Central memory CD4-positive, alpha-beta T cell (primary cell): ENCODE results near the gene LHX2.
"Not testable (repeated sequence)": the region's sequence is repeated elsewhere in the genome, so short reads cannot be mapped to it uniquely, and the experiment has no call there.

ENCODE experiments used
- DNase-seq: peaks from one replicate; pipeline ENCODE4 v3.0.0; 2022
- total RNA-seq, 3 experiments: gene quantifications; one replicate each; lab custom pipeline; 2026; lab: John Stamatoyannopoulos, UW

LHX2 gene, protein sequence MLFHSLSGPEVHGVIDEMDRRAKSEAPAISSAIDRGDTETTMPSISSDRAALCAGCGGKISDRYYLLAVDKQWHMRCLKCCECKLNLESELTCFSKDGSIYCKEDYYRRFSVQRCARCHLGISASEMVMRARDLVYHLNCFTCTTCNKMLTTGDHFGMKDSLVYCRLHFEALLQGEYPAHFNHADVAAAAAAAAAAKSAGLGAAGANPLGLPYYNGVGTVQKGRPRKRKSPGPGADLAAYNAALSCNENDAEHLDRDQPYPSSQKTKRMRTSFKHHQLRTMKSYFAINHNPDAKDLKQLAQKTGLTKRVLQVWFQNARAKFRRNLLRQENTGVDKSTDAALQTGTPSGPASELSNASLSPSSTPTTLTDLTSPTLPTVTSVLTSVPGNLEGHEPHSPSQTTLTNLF
- 0 to 0.04 (median 0) reads per million in 3 experiments for total RNA-seq

DNA sequence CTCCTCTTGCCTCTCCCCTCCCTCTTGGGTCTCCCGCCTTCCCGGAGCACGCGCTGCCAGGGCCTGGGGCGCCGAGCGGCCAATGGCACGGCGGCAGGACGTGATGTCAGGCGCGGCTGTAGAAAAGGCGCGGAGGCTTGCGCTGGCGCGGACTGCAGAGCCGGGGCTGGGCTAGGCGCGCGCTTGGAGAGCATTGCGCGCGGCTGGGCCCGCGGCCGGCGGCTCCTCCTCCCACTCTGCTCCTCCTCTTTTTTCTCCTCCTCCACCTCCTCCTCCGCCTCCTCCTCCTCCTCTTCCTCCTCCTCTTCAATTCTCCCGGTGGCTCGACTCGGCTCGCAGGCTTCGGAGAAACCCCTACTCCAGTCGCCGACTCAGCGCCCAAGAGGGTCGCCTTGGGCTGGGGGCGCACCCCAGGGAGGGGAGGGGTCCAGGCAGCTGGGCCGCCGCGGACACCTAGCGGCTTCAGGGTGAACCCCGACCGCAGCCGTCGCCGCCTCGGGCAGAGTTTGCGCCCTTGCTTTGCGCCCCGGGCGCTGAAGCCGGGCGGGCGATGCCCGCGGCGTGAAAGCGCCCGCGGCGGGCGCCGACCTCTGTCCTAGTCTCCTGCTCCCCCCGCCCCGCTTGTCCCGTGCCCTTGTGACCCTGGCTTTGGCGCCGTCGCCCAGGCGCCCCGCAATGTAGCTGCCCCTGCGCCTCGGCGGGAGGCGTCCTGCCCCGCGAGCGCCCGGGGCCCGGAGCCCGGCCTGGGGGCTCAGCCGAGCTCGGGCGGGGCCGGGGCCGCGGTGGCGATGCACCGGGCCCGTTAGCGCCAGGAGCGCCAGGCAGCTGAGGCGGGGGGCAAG is at the start of gene LHX2:
LHX2 (plus strand) TSS at position 309 of the 842 bp plus-strand sequence. CDS start 581 bp downstream, outside the sequence.
- no peak for DNase-seq

DNA sequence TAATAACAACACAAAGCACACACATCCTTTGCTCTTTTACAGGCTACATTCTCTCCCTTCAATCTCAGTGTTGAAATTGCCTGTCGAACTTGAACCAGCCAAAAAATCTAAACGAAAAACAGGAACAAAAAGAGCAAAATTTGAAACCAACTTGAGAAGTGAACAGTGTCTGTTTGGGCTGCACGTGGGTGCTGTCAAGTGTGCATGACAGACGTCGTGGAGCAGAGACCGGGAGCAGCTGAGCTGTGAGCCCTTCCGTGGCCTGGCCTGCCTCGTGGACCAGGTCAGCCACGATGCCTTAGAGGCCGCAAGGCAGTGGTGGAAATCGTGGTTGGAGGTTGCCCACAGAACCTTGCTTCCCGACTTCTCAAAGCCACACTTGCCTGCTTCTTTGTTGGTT is 46.8 kb upstream of the LHX2 start:
- no peak for DNase-seq

DNA sequence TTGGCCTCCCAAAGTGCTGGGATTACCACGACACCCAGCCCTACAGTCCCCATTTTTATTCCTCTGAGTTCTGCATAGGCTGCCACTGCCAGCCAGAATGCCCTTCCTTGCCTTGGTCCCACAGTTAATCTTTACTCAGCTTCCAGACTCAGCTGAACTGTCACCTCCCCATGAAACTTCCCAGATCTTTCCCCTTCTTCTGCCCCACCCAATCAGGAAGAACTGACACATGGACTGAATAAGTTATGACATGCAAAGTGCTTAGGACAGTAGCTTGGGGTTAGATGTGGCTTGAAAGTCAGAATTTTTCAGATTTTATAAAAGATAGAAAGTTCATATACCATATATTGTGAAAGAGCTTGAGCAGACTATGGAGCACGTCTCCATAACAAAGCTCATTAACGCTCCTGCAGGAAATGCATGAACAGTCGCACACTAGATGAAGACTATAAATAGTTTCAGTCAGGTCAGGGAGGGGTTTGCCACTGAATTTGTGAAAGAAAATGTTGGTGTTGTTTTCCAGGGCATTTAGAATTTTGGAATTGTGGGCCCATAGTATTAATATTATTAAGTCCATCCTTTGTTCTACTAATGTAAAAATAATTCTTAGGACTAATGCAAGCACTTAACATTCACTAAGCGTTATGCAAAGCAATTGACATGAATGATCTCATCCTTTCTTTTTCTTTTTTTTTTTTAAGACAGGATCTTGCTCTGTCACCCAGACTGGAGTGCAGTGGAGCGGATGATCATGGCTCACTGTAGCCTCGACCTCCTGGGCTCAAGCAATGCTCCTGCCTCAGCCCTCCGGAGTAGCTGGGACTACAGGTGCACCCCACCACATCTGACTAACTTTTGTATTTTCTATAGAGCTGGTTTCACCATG is 45.5 kb upstream of the LHX2 start:
- no peak for DNase-seq

DNA sequence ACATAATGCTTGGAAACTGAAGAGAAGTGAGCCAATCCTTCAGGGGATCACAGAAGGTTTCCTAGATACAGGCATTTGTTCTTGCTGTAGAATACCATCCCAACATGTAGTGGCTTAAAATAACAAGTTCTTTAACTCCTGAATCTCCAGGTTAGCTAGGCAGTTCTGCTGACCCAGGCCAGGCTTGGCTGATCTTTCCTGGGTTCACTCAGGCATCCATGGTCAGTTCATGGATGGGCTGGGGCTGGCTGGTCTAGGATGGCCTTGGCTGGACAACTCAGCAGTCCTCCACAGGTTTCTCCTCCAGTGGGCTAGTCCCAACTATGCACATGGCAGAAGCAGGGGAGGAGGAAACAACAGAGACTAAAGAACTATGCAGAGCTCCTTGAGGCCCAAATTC is 44.2 kb upstream of the LHX2 start:
- no peak for DNase-seq

DNA sequence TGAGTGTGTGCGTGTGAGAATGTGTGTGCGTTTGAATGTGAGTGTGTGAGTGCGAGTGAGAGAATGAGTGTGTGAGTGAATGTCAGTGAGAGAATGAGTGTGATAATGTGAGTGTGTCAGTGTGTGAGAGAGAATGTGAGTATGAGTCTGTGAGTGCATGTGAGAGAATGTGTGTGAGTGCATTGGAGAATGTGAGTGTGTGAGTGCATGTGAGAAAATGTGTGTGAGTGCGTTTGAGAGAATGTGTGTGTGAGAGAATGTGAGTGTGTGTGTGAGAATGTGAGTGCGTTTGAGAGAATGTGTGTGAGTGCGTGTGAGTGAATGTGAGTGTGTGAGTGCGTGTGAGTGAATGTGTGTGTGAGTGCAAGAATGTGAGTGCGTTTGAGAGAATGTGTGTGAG is 39.0 kb upstream of the LHX2 start:
- DNase-seq = no peak

DNA sequence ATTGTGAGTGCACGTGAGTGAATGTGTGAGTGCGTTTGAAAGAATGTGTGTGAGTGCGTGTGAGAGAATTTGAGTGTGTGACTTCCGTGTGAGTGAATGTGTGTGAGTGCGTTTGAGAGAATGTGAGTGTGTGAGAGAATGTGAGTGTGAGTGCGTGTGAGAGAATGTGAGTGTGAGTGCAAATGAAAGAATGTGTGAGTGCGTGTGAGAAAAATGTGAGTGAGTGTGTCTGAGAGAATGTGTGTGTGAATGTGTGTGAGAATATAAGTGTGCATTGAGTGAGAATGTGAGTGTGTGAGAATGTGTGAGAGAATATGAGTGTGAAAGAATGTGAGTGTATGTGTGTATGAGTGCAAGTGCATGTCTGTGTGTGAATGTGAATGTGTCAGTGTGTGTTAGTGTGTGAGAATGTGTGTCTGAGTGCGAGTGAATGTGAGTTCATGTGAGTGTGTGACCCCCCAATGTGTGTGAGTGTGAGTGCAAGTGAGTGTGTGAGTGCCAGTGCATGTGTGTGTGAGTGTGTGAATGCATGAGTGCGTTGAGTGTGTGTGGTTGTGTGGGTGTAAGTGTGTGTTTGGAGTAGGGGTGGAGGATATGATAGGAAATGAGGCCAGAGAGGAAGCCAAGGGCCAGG is 37.9 kb upstream of the LHX2 start:
- no peak for DNase-seq

DNA sequence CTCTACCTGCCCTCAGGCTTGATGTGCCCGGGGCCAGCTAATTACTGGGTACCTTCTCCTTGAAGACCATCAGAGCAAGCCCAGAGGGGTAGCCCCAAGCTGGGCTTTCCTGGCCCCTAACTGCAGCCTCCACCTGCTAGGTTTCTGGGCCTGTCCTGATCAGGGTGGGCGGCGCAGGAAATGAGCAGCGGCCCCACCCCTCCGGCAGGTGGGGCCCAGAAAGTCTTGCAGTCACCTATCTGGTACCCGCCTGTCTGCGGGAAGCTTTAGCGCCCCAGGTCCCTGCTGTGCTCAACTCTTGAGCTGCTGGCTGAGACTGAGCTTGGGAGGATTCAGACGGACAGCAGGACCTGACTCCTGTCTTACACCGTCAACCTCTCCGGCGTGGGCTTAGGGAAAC is 37.1 kb upstream of the LHX2 start:
- DNase-seq = no peak

DNA sequence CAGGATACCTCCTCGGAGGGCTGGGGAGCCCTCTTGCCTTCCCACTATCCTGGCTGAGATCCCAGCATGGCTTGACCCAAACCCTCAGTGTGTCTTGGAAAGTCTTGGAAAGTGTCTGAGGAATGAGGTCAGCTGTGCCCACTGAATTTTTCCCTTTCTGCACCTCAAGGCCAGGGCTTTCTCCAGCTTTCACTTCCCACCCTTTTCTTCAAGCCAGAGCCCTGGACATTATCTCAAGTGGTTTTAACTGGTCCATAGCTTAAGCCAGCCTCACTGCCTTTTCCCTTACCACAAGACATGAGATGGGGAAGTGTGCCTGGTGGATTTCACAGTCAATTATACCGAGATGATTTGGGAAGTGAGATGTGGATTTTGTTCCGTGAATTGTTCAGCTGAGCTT is 35.7 kb upstream of the LHX2 start:
- no peak for DNase-seq

DNA sequence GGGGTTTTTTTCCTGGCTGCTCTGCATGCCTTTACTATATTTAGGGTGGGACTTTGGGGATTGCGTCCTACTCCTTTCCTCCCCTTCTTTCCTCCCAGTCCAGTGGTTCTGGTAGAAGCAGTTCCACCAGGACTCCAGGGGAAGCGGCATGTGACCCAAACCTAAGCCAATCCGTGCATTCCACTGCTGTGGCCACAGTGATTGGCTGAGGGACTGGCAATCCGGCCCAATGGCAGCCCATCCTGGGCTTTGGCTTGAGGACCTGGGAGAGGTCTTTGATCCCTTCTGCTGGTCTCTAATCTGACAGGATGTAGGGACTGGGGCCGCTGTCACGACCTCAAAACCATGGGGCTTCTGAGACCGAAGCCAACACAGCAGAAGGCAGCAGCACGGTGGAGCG is 35.0 kb upstream of the LHX2 start:
- DNase-seq = not testable (repeated sequence)

DNA sequence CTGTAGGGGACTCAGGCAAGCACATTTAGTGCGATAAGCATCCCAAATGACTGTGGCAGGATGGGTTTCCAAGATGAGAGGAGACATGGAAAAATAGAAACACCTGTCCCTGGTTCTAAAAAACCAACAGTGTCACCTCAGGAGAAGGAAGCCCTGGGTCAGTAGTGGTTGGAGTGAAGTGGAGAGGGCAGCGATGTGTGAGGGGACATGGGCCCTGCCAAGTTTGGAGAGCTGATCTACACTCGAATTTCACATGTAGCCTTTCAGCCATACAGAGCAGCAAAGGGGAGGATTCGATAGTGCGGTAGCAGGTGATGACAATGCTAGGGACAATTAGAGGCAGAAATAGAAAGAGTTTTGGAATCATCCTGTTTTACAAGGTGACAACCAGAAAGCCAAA is 32.6 kb upstream of the LHX2 start:
- no peak for DNase-seq

DNA sequence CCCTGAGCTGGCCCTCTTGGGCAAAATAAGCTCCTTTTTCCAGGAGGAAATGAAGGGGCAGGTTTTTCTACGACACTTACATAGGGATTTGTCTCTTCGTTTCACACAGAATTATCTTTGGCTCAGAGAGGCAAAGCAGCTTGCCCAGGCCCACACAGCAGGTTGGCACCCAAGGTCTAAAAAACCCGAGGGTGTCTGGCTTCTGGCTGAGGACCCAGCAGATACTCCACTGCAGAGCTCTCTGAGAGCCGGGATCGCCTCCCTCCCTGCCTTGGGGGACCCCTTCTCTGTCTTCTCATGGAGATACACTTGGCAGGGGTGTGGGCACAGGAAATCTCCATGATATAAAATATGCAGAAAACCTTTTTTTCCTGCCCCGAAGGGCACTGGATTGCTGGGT is 29.0 kb upstream of the LHX2 start:
- DNase-seq = no peak

DNA sequence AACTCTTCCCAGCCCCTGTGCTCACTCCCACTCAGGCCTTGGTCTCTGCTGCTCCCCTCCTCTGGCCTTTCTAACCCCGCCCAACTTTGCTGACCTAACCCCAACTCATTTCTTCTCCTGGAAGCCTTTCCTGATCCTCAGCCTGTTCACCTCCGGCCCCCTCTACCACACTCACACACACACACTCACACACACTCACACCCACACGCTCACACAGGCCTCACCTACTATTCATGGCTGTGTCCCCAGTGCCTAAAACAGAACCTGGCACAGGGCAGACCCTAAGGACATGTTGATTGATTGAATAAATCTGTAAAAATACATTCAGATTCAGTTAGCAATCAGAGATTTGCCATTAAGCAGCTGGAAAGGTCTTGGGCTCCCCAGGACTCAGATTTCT is 28.5 kb upstream of the LHX2 start:
- no peak for DNase-seq

DNA sequence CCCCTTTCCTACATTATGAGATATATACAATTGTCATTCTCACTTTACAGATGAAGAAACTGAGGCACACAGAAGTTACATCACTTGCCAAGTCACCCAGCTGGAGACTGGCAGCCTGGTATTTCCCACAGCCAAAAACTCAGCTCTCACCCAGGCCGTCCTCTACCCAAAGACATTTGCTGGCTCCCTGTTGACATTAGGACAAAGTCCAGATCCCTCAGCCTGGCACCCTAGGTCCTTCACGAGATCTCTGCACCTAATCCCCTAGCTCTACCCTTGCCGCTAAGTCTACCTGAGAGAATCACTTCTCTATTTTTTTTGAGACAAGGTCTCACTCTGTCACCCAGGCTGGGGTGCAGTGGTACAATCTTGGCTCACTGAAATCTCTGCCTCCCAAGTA is 26.8 kb upstream of the LHX2 start:
- no peak for DNase-seq

DNA sequence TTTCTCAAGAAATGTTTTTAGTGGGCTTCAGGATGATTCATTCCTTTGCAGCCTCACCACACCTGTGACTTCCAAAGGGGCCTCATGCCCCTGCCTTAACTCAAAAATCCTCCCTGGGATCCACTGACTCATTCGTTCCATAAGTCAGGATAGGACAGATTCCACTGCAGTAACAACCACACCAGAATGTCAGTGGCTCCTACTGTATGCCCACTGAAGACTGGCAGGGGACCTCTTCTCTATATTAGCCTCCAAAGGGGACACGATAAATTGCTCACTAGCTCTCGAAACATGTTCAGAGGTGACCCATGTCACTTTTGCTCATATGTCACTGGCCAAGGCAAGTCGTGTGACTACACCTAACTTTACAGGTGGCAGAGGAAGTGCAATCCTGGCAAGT is 25.7 kb upstream of the LHX2 start:
- no peak for DNase-seq

DNA sequence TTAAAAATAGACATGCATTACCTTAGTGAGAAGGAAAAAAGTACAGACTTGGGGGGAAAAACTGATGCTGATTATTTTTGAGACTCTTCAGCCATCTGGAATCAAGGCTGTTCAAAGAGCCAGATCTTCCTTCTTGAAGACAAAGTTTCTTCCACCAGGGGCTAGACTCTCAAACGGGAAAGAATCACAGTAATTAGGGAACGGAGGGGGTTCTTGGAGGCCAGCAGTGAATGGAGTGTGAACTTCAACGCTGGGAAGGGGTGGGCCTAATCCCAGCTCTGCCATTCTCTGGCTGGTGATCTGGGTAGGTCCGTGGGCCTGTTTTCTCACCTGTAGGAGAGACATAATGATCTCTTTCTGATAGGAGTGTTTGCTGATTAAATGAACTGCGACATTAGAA is 21.1 kb upstream of the LHX2 start:
- DNase-seq = no peak

DNA sequence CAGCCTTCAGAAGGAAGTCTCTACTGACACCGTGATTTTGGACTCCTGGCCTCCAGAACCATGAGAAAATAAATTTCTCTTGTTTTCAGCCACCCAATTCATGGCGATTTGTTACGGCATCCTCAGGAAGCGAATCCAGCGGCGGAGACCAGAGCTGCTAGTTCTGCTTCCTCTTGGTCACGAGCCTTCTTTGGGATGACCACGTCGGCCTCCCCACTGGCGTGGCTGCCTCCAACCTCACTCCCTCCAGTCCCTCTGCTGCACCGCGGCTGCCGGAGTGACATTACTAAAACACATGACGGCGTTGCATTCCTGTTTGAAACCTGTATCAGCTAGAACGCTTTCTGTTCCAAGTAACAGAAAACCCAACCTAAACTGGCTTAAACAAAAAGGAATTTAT is 18.9 kb upstream of the LHX2 start:
- DNase-seq = not testable (repeated sequence)

DNA sequence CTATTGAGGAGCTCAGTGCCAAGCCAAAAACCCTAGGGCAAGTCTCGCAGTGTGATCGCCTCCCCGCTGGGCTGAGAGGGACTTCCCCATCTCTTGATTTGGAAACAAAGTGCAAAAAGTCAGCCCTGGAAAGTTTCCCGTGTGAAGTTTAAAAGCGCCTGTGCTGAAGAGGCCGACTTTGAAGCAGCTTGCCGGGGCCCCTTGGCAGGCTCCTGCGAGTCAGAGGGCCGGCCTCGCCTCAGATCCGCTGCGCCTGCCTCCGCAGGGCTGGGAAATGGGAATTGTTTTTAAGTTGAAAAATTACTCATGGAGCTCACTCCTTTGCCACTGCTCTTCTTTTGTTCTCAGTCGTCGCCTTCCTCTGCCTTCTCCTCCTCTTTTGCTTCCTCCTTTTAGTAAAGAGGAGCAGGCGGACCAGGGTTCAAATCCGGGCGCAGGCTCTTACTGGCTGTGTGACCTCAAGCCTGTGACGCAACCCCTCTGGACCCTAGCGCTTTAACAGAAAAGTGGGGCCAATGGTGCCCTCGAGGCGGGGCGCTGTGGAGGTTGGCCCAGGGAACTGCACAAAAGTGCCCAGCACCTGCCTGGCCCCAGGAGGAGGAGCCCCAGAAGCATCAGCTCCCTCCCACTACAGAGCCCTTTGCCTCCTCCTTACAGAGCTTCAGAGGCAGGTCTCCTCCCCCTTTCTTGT is 14.7 kb upstream of the LHX2 start:
- no peak for DNase-seq

DNA sequence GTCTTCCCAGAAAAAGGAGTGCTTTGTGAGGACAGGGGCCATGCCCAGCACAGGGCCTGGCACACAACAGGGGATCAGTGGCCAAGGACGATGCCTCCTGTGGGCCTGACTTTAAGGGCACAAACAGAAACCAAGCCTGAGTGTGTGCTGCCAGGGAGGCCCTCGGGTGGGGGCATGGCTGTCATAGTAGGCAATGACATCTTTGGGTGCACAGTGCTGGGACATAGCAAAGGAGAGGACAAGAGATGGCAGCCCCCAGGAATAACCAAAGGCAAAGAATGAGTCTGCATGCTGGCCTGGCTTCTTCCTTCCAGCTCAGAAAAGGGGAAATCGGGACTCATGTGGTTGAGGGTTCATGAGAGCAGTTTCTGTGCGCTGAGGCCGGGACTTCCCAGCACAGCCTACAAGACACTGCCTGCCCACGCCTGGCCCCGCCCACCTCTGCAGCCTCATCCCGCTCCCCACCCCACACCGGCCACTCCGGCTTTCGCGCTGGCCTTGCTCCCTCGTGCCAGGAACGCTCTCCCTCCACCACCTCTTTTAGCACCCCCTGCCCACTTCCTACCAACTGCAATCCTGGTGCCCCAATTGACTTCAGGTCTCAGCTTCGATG is 13.8 kb upstream of the LHX2 start:
- DNase-seq = no peak

DNA sequence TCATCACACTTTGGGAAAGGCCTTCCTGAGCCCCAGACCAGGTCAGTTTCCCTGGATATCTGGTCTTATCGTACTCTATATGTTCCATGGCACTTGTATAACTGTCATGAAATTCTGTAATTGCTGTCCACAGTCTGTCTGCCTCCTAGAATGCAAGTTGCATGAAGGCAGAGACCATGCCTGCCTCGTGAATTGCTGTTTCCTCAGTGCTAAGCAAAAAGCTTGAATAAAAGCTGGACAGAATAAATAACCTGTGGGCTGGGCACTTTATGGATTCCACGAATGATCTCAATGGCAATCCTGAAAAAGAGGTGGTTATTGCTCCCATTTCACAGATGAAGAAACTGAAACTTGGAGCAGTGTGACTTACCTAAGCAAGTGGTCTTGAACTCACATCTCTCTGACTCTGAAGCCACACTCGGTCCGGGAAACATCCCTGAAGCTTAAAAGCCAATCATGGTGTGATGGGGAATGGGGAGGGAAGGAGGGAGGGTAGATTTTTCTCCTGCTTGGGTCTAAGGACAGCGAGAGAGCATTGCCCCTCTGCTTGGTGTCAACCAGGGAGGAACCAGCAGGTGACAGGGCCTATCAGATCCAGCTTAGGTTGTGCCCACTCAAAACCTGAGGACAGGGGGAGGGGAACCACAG is 13.2 kb upstream of the LHX2 start:
- no peak for DNase-seq

DNA sequence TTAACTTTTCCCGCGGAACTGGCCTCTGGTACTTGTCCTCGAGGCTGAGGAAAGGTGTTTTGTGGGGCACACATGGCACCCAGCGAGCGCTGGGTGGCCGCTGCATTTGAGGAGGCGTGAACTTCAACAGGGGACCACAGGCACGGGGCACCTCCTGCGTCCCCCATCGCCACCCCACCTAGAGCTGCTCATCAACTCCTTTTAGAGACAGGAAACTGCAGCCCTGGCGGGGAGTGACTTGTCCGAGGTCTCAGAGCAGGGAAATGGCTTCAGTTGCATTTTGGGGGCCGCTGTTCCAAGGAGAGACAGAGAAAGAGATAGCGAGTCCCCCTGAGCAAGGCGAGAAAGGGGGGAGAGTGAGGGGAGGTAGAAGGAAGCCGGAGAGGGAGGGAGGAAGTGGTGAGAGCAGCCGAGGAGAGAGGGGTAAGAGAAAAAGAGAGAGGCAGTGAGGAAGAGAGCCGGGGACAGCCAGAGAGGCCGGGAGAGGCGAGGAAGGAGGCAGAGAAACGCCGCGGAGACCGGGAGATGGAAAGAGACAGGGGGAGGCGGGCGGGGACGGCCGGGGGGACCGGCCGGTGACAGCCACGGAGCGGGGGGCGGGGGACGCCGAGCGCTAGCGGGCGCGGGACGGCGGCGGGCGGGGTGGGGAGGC is 12.5 kb upstream of the LHX2 start:
- DNase-seq = no peak
